ENCODE results near the gene CCDC148. TPM values are rescaled to one million over a fixed set of nuclear protein-coding genes. Genes with fewer than 3 reads are reported as not detected.
A peak's percentile ranks its signal among the peaks of the same experiment; 100 is the strongest.

Gene CCDC148
- total RNA-seq, 1 donor from 2014 or later = 9.3 TPM

GRCh38 chr2:158251356-158251755, 205.2 kb downstream of the CCDC148 start:
- Histone ChIP-seq H3K36me3 (no peaks in the 10 kb centered on the region), H3F3A (ENCODE audit: low read depth) (no peaks in the 10 kb centered on the region), H3K4me1 (no peaks in the 10 kb centered on the region), H3K4me2 (no peak overlapping the region), H3K9ac (no peak overlapping the region), H3K9me3 (ENCODE audit: low read depth) (no peaks in the 10 kb centered on the region), H3K79me2 (ENCODE audit: low read depth) (no peaks in the 10 kb centered on the region), H4K20me1 (ENCODE audit: low read depth) (no peaks in the 10 kb centered on the region), H3K27me3 (no peaks in the 10 kb centered on the region), H3K27ac (no peak overlapping the region), H2AFZ (replicated peaks) (no peak overlapping the region), H3K4me3 (no peak overlapping the region)
- H3K4me1 Mint-ChIP-seq = peaks cover 12% of the 10 kb centered on the region
- no peaks in the 10 kb centered on the region for H3K27me3 Mint-ChIP-seq (ENCODE audit: insufficient read depth, low read depth)
- H3K9me3 Mint-ChIP-seq = no peaks in the 10 kb centered on the region
- H3K36me3 Mint-ChIP-seq = no peaks in the 10 kb centered on the region
- TF ChIP-seq, protein P1, sequence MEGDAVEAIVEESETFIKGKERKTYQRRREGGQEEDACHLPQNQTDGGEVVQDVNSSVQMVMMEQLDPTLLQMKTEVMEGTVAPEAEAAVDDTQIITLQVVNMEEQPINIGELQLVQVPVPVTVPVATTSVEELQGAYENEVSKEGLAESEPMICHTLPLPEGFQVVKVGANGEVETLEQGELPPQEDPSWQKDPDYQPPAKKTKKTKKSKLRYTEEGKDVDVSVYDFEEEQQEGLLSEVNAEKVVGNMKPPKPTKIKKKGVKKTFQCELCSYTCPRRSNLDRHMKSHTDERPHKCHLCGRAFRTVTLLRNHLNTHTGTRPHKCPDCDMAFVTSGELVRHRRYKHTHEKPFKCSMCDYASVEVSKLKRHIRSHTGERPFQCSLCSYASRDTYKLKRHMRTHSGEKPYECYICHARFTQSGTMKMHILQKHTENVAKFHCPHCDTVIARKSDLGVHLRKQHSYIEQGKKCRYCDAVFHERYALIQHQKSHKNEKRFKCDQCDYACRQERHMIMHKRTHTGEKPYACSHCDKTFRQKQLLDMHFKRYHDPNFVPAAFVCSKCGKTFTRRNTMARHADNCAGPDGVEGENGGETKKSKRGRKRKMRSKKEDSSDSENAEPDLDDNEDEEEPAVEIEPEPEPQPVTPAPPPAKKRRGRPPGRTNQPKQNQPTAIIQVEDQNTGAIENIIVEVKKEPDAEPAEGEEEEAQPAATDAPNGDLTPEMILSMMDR (IDR thresholded peaks at IDR 0.05) = no peak
- no peak for TF ChIP-seq EZH2 (IDR thresholded peaks at IDR 0.05)
- TF ChIP-seq EZH2phosphoT487 (IDR thresholded peaks at IDR 0.05) = no peak
- DNase-seq (ENCODE audit: low spot score) = no peak
- no peak overlapping the region for H3K4me3 Mint-ChIP-seq
- no peak overlapping the region for H3K27ac Mint-ChIP-seq

GRCh38 chr2:158243392-158243791, 213.2 kb downstream of the CCDC148 start:
- H3K4me2 ChIP-seq = peak overlapping the region; percentile 8
- H3K27ac ChIP-seq = no peak overlapping the region
- H3K36me3 Mint-ChIP-seq = no peaks in the 10 kb centered on the region
- H2AFZ ChIP-seq (replicated peaks) = no peak overlapping the region
- peaks cover 7% of the 10 kb centered on the region for H3K4me1 ChIP-seq
- H3K79me2 ChIP-seq (ENCODE audit: low read depth) = no peaks in the 10 kb centered on the region
- peaks cover 14% of the 10 kb centered on the region for H3K4me1 Mint-ChIP-seq
- no peak overlapping the region for H3K4me3 Mint-ChIP-seq
- H3K9me3 Mint-ChIP-seq = no peaks in the 10 kb centered on the region
- H4K20me1 ChIP-seq (ENCODE audit: low read depth) = no peaks in the 10 kb centered on the region
- H3K27me3 Mint-ChIP-seq (ENCODE audit: insufficient read depth, low read depth) = no peaks in the 10 kb centered on the region
- H3K9ac ChIP-seq = no peak overlapping the region
- no peaks in the 10 kb centered on the region for H3K9me3 ChIP-seq (ENCODE audit: low read depth)
- no peak overlapping the region for H3K27ac Mint-ChIP-seq
- peak; percentile 19 for DNase-seq (ENCODE audit: low spot score)
- no peak overlapping the region for H3K4me3 ChIP-seq
- no peaks in the 10 kb centered on the region for H3K36me3 ChIP-seq
- TF ChIP-seq EZH2phosphoT487 (IDR thresholded peaks at IDR 0.05) = peak; percentile 57
- TF ChIP-seq, protein P1 (IDR thresholded peaks at IDR 0.05) = no peak
- TF ChIP-seq EZH2 (IDR thresholded peaks at IDR 0.05) = no peak
- H3K27me3 ChIP-seq = peaks cover 12% of the 10 kb centered on the region
- H3F3A ChIP-seq (ENCODE audit: low read depth) = no peaks in the 10 kb centered on the region

DNA sequence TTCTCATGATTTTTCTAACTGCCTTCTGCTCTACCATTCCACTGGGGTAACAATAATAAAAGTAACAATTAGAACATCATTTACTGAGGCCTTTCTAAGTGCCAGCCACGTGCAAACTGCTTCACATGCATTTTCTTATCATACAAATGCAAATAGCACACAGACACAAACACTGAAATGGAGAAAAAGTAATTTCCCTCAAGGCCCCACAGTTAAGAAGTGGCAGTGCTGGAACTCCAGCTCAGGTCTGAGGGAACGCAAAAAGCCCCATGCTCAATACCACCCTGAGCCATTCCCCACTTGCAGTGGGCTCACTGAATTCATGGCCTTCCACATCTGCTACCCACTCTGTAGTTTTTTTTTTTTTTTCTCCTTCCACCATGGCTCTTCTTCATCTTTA, 214.3 kb downstream of the CCDC148 start:
- H3K79me2 ChIP-seq (ENCODE audit: low read depth) = no peaks in the 10 kb centered on the region
- TF ChIP-seq EZH2phosphoT487 (IDR thresholded peaks at IDR 0.05) (no peak), EZH2 (IDR thresholded peaks at IDR 0.05) (no peak)
- TF ChIP-seq, protein P1 (IDR thresholded peaks at IDR 0.05) = no peak
- Mint-ChIP-seq H3K36me3 (no peaks in the 10 kb centered on the region), H3K4me1 (peaks cover 14% of the 10 kb centered on the region), H3K4me3 (no peak overlapping the region), H3K27ac (no peak overlapping the region), H3K27me3 (ENCODE audit: insufficient read depth, low read depth) (no peaks in the 10 kb centered on the region), H3K9me3 (no peaks in the 10 kb centered on the region)
- H3F3A ChIP-seq (ENCODE audit: low read depth) = no peaks in the 10 kb centered on the region
- H4K20me1 ChIP-seq (ENCODE audit: low read depth) = no peaks in the 10 kb centered on the region
- no peaks in the 10 kb centered on the region for H3K9me3 ChIP-seq (ENCODE audit: low read depth)
- peaks cover 12% of the 10 kb centered on the region for H3K27me3 ChIP-seq
- no peaks in the 10 kb centered on the region for H3K36me3 ChIP-seq
- H3K9ac ChIP-seq = no peak overlapping the region
- no peak overlapping the region for H3K27ac ChIP-seq
- no peak for DNase-seq (ENCODE audit: low spot score)
- no peak overlapping the region for H3K4me3 ChIP-seq
- H3K4me2 ChIP-seq = no peak overlapping the region
- H2AFZ ChIP-seq (replicated peaks) = no peak overlapping the region
- peaks cover 7% of the 10 kb centered on the region for H3K4me1 ChIP-seq

Data from neural progenitor cell (in vitro differentiated cells).